Measurements from ENCODE around the gene THRA. TPM values are rescaled to one million over a fixed set of nuclear protein-coding genes. Genes with fewer than 3 reads are reported as not detected.

Gene THRA
- total RNA-seq, result 1 to 10 TPM; 5.9 to 8.3 TPM

DNA sequence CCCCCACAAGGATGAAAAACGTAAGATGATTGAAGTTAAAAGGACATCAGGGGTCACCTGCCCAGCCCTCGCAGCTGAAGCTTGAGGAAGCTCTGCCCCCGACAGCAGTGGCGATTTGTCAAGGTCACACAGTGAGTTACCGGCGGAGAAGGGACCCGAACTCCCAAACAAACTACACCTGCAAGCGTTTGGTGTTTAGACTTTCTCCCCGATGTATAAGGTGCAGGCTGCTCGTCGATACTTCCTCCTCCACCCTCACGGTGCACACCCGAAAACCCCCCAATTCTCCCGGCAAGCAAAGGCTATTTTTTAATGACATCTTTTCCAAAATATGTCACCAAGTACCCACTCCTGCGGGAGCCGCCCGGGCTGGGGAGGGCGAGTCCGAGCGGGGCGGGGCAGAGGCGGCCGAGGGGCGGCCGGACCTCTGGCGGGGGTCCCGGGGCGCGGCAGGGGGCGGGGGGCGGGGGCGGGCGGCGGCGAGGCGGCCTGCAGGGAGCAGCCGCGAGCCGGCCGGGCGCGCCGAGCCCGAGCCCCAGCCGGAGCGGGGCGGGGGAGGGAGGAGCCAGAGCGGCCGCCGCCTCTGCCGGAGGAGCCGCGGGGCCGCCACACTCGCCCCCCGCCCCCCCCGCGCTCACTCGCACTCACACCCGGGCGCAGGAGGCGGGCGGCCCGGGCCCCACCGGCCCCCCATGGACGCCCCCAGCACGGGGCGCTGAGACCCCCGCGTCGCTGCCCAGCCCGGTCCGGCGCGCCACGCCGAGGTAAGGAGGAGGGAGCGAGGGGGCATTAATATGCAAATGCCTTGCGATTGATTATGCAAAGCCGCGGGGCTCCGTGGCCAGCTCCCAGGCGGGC lies at the start of gene THRA:
THRA (plus strand) TSS at position 637 of the 858 bp plus-strand sequence. CDS start 11,524 bp downstream, outside the sequence.
- peaks cover 24% of the 10 kb centered on the region for H3K27me3 Mint-ChIP-seq
- H3K36me3 Mint-ChIP-seq, result no peaks in the 10 kb centered on the region
- peaks cover 25% of the 10 kb centered on the region for H3K4me1 Mint-ChIP-seq
- H3K9me3 Mint-ChIP-seq (ENCODE audit: low read depth), result no peaks in the 10 kb centered on the region
- peak; percentile 75 for DNase-seq
- CTCF ChIA-PET, result interaction anchor here (0.6 to 7.0 kb wide), 18 partner anchors 8 to 105 kb away, joined by 3 to 85 read pairs (median 4); partner anchors contain the start of genes CSF3, MED24 and NR1D1
- H3K4me3 Mint-ChIP-seq, result peak within 1 kb of the TSS; percentile 80
- ATAC-seq, result peak; percentile 94
- H3K27ac Mint-ChIP-seq, result no peak within 1 kb of the TSS

- CTCF ChIA-PET, result interaction anchor here (1.0 to 8.5 kb wide), 9 partner anchors 13 to 281 kb away, joined by 3 to 97 read pairs (median 12); no protein-coding TSS in a partner anchor
- Mint-ChIP-seq H3K27me3 (peaks cover 7% of the 10 kb centered on the region), H3K4me3 (no peak overlapping the region), H3K27ac (no peak overlapping the region), H3K9me3 (ENCODE audit: low read depth) (no peaks in the 10 kb centered on the region), H3K36me3 (peaks cover 2% of the 10 kb centered on the region), H3K4me1 (peaks cover 10% of the 10 kb centered on the region)
- ATAC-seq, result no peak
- DNase-seq, result no peak
Measured at GRCh38 chr17:40014375-40014980, 48.3 kb upstream of the THRA start.

GRCh38 chr17:40015005-40015997 lies 47.5 kb upstream of the THRA start, which contains the start of gene CSF3:
Gene CSF3, plus strand, starts transcription at chr17:40015440. Its CDS starts 35 bp downstream, at chr17:40015475.
- ATAC-seq, result no peak
- peaks cover 7% of the 10 kb centered on the region for H3K4me1 Mint-ChIP-seq
- CTCF ChIA-PET, result interaction anchor here (1.0 to 8.5 kb wide), 11 partner anchors 12 to 280 kb away, joined by 3 to 97 read pairs (median 12); no protein-coding TSS in a partner anchor
- no peak within 1 kb of the TSS for H3K4me3 Mint-ChIP-seq
- no peaks in the 10 kb centered on the region for H3K9me3 Mint-ChIP-seq (ENCODE audit: low read depth)
- peaks cover 2% of the 10 kb centered on the region for H3K36me3 Mint-ChIP-seq
- H3K27ac Mint-ChIP-seq, result no peak within 1 kb of the TSS
- DNase-seq, result no peak
- peaks cover 7% of the 10 kb centered on the region for H3K27me3 Mint-ChIP-seq

DNA sequence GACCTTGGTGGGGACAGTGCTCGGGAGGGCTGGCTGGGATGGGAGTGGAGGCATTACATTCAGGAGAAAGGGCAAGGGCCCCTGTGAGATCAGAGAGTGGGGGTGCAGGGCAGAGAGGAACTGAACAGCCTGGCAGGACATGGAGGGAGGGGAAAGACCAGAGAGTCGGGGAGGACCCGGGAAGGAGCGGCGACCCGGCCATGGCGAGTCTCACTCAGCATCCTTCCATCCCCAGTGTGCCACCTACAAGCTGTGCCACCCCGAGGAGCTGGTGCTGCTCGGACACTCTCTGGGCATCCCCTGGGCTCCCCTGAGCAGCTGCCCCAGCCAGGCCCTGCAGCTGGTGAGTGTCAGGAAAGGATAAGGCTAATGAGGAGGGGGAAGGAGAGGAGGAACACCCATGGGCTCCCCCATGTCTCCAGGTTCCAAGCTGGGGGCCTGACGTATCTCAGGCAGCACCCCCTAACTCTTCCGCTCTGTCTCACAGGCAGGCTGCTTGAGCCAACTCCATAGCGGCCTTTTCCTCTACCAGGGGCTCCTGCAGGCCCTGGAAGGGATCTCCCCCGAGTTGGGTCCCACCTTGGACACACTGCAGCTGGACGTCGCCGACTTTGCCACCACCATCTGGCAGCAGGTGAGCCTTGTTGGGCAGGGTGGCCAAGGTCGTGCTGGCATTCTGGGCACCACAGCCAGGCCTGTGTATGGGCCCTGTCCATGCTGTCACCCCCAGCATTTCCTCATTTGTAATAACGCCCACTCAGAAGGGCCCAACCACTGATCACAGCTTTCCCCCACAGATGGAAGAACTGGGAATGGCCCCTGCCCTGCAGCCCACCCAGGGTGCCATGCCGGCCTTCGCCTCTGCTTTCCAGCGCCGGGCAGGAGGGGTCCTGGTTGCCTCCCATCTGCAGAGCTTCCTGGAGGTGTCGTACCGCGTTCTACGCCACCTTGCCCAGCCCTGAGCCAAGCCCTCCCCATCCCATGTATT lies 46.5 kb upstream of the THRA start:
- H3K4me1 Mint-ChIP-seq, result peaks cover 7% of the 10 kb centered on the region
- peaks cover 7% of the 10 kb centered on the region for H3K27me3 Mint-ChIP-seq
- CTCF ChIA-PET, result interaction anchor here (1.1 to 8.5 kb wide), 11 partner anchors 11 to 279 kb away, joined by 3 to 97 read pairs (median 6); no protein-coding TSS in a partner anchor
- no peak overlapping the region for H3K27ac Mint-ChIP-seq
- no peak overlapping the region for H3K4me3 Mint-ChIP-seq
- no peak for ATAC-seq
- peaks cover 3% of the 10 kb centered on the region for H3K36me3 Mint-ChIP-seq
- no peaks in the 10 kb centered on the region for H3K9me3 Mint-ChIP-seq (ENCODE audit: low read depth)
- no peak for DNase-seq

DNA sequence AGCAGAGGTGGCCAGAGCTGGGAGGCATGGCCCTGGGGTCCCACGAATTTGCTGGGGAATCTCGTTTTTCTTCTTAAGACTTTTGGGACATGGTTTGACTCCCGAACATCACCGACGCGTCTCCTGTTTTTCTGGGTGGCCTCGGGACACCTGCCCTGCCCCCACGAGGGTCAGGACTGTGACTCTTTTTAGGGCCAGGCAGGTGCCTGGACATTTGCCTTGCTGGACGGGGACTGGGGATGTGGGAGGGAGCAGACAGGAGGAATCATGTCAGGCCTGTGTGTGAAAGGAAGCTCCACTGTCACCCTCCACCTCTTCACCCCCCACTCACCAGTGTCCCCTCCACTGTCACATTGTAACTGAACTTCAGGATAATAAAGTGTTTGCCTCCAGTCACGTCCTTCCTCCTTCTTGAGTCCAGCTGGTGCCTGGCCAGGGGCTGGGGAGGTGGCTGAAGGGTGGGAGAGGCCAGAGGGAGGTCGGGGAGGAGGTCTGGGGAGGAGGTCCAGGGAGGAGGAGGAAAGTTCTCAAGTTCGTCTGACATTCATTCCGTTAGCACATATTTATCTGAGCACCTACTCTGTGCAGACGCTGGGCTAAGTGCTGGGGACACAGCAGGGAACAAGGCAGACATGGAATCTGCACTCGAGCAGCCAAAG lies 45.2 kb upstream of the THRA start:
- H3K4me1 Mint-ChIP-seq, result peaks cover 4% of the 10 kb centered on the region
- CTCF ChIA-PET, result interaction anchor here (1.7 to 8.5 kb wide), 4 partner anchors 10 to 94 kb away, joined by 5 to 97 read pairs (median 40); no protein-coding TSS in a partner anchor
- no peaks in the 10 kb centered on the region for H3K9me3 Mint-ChIP-seq (ENCODE audit: low read depth)
- DNase-seq (no peak), ATAC-seq (no peak)
- H3K4me3 Mint-ChIP-seq, result no peak overlapping the region
- peaks cover 5% of the 10 kb centered on the region for H3K36me3 Mint-ChIP-seq
- H3K27me3 Mint-ChIP-seq, result peaks cover 2% of the 10 kb centered on the region
- no peak overlapping the region for H3K27ac Mint-ChIP-seq

- peaks cover 5% of the 10 kb centered on the region for H3K36me3 Mint-ChIP-seq
- H3K27me3 Mint-ChIP-seq, result no peaks in the 10 kb centered on the region
- H3K27ac Mint-ChIP-seq, result no peak overlapping the region
- no peaks in the 10 kb centered on the region for H3K9me3 Mint-ChIP-seq (ENCODE audit: low read depth)
- DNase-seq (no peak), ATAC-seq (no peak)
- H3K4me3 Mint-ChIP-seq, result no peak overlapping the region
- CTCF ChIA-PET, result interaction anchor here (0.8 to 8.5 kb wide), 5 partner anchors 9 to 173 kb away, joined by 3 to 97 read pairs (median 6); no protein-coding TSS in a partner anchor
- H3K4me1 Mint-ChIP-seq, result peaks cover 4% of the 10 kb centered on the region
Measured at GRCh38 chr17:40018211-40019121, 44.3 kb upstream of the THRA start.

DNA sequence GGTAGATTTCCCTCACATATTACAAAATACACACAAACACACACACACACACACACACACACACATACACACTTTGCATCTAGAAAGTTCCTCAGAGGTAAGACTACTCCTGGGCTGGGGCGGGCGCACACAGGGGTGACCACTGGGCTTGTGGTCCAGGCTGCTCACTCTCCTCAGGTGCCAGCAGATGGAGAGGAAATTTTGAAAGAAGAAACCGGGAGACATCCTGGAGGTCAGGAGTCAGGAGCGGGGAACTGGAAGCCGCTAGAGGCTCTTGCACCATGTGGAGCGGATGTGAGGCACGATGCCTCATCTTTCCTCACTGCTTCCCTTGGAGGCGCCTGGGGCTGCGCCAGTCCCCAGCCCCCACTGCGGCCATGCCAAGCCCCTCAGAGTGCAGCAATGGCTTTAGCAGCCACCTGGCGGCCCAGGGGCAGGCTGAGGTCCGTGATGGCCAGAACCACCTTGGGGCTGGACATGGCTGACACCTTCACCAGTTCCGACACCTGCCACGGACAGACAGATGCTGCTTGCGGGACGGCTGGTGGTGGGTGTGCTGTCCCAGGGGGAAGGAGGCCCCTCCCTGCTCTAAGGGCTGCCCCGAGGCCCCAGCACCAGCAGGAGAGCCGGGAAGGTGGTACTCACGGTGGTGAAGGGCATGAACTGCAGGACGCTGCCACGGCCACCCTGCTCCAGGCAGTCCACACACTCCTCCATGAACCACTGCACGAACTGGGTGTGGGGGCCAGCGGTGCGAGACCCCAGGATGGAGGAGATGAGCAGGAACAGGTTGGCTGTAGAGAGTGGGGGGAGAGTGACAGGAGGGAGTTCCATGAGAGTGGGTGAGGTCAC lies 43.4 kb upstream of the THRA start:
- Mint-ChIP-seq H3K4me1 (no peaks in the 10 kb centered on the region), H3K4me3 (no peak overlapping the region), H3K9me3 (ENCODE audit: low read depth) (no peaks in the 10 kb centered on the region), H3K36me3 (peaks cover 5% of the 10 kb centered on the region), H3K27ac (no peak overlapping the region), H3K27me3 (no peaks in the 10 kb centered on the region)
- DNase-seq (no peak), ATAC-seq (no peak)
- CTCF ChIA-PET, result interaction anchor here (1.1 to 8.5 kb wide), 4 partner anchors 8 to 92 kb away, joined by 3 to 97 read pairs (median 4); no protein-coding TSS in a partner anchor

DNA sequence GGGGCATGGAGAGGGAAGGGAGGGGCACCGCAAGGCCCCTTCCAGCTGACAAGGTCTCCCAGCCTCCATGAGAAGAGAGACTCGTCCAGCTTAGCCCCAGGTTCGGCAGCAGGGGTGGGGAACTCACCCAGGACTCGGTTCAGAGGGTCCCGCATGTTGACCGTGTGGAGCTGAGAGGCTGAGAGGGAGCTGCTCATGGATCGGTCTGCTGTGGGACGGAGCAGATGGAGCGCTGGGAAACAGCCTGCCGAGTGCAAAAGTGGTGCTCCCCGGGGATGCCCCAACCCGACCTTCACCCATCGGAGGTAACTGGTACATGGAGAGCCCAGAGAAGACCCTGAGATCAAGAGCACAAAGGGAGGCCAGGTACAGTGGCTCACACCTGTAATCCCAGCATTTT lies 42.6 kb upstream of the THRA start:
- H3K9me3 Mint-ChIP-seq (ENCODE audit: low read depth), result no peaks in the 10 kb centered on the region
- peaks cover 5% of the 10 kb centered on the region for H3K36me3 Mint-ChIP-seq
- ATAC-seq, result no peak
- DNase-seq, result no peak
- H3K4me3 Mint-ChIP-seq, result no peak overlapping the region
- no peaks in the 10 kb centered on the region for H3K27me3 Mint-ChIP-seq
- H3K27ac Mint-ChIP-seq, result no peak overlapping the region
- H3K4me1 Mint-ChIP-seq, result peaks cover 3% of the 10 kb centered on the region
- CTCF ChIA-PET, result interaction anchor here (1.2 to 1.4 kb wide), 2 partner anchors 91 to 93 kb away, joined by 3 to 4 read pairs; no protein-coding TSS in a partner anchor

- H3K27ac Mint-ChIP-seq, result no peak overlapping the region
- CTCF ChIA-PET, result interaction anchor here (1.0 to 1.9 kb wide), 6 partner anchors 8 to 198 kb away, joined by 3 to 9 read pairs (median 4); partner anchors contain the start of genes CASC3 and WIPF2
- no peak for DNase-seq
Measured at GRCh38 chr17:40021451-40021971, 41.3 kb upstream of the THRA start.

More at GRCh38 chr17:40021451-40021971, 41.3 kb upstream of the THRA start:
- Mint-ChIP-seq H3K4me3 (no peak overlapping the region), H3K36me3 (peaks cover 16% of the 10 kb centered on the region), H3K9me3 (ENCODE audit: low read depth) (no peaks in the 10 kb centered on the region), H3K27me3 (no peaks in the 10 kb centered on the region), H3K4me1 (peaks cover 17% of the 10 kb centered on the region)
- no peak for ATAC-seq

Measured in activated CD8-positive, alpha-beta memory T cell treated with anti-CD3 and anti-CD28 coated beads, Interleukin-2, amount 10 ng/mL, durations not matched to agents 7 days and 5 days (primary cell).